HepG2 (cell line): ENCODE data around the gene THEM4. TPM values are rescaled to one million over a fixed set of nuclear protein-coding genes. Genes with fewer than 3 reads are reported as not detected.

Experiments used
- ARHGAP35 ChIP-seq: sonication (generic); formaldehyde crosslinking; IDR thresholded peaks from 2 replicates; pipeline ENCODE4 v1.9.0; 2022; ENCODE audit warnings: mild to moderate bottlenecking, inconsistent platforms, moderate library complexity, missing genetic modification reagents, borderline replicate concordance
- IRF2 ChIP-seq: IDR thresholded peaks from 2 replicates; pipeline ENCODE4 v1.6.1; 2018; ENCODE audit warnings: missing genetic modification reagents, missing compliant biosample characterization
- MED8 ChIP-seq: sonication (generic); formaldehyde crosslinking; IDR thresholded peaks from 2 replicates; pipeline ENCODE4 v1.8.1; 2023; ENCODE audit warnings: mild to moderate bottlenecking, missing genetic modification reagents; ENCODE audit not compliant: insufficient replicate concordance
- MTERF4 ChIP-seq: sonication (generic); formaldehyde crosslinking; IDR thresholded peaks from 2 replicates; pipeline ENCODE4 v1.8.0; 2023; ENCODE audit warnings: mild to moderate bottlenecking, missing genetic modification reagents
- MXD1 ChIP-seq: sonication (generic); formaldehyde crosslinking; IDR thresholded peaks from 2 replicates; pipeline ENCODE4 v1.4.0; 2020; ENCODE audit warnings: mild to moderate bottlenecking, missing genetic modification reagents
- NCOA5 ChIP-seq: sonication (generic); formaldehyde crosslinking; IDR thresholded peaks from 2 replicates; pipeline ENCODE4 v1.4.0; 2020; ENCODE audit warnings: missing genetic modification reagents
- POGK ChIP-seq: sonication (generic); formaldehyde crosslinking; conservative IDR thresholded peaks from 2 replicates; pipeline ENCODE4 v1.8.0; 2022; ENCODE audit warnings: mild to moderate bottlenecking, moderate library complexity, missing genetic modification reagents
- ZNF704 ChIP-seq: sonication (generic); formaldehyde crosslinking; IDR thresholded peaks from 2 replicates; pipeline ENCODE4 v1.8.1; 2023; ENCODE audit warnings: mild to moderate bottlenecking, inconsistent platforms, moderate library complexity, missing genetic modification reagents, borderline replicate concordance
- ZNF773 ChIP-seq: sonication (generic); formaldehyde crosslinking; IDR thresholded peaks from 2 replicates; pipeline ENCODE4 v1.4.0; 2020; ENCODE audit warnings: missing genetic modification reagents, borderline replicate concordance
- ZNF800 ChIP-seq: sonication (generic); formaldehyde crosslinking; IDR thresholded peaks from 2 replicates; pipeline ENCODE4 v1.4.0; 2020; ENCODE audit warnings: missing genetic modification reagents
- polyA plus RNA-seq, 8 experiments: library from polyadenylated mRNA; depleted of rRNA in 3 of 8; stranded (reverse) in 7 of 8; unstranded in 1 of 8; fragments of >200 nt; fragmentation: Illumina TruSeq in 4 of 8; extraction: Trizol in 4 of 8; gene quantifications; 2 replicates each; pipeline versions ENCODE4 v1.2.1 to v1.2.3, GENCODE V29; 2011 to 2016; ENCODE audit warnings: low read depth in 4 of 8, missing spikeins in 1 of 8, mixed read lengths in 1 of 8; ENCODE audit not compliant: insufficient read depth in 1 of 8
- total RNA-seq, 5 experiments: library from RNA; depleted of rRNA; stranded (reverse); fragments of >200 nt; fragmentation: Illumina TruSeq; extraction: Trizol; gene quantifications; 2 replicates each; pipeline ENCODE4 v1.2.3, GENCODE V29; 2016; ENCODE audit warnings: low read depth in 1 of 5
- TF ChIP-seq, protein P1 (sequence below): sonication (generic); formaldehyde crosslinking; IDR thresholded peaks from 2 replicates; pipeline ENCODE4 v1.9.0; 2022; ENCODE audit warnings: low read depth, missing genetic modification reagents
- TF ChIP-seq, protein P2 (sequence below): sonication (generic); formaldehyde crosslinking; conservative IDR thresholded peaks from 2 replicates; pipeline ENCODE4 v1.4.0; 2020; ENCODE audit warnings: mild to moderate bottlenecking, missing genetic modification reagents, moderate library complexity
- TF ChIP-seq, protein P3 (sequence below): sonication (generic); formaldehyde crosslinking; IDR thresholded peaks from 2 replicates; pipeline ENCODE4 v1.5.0; 2020; ENCODE audit warnings: mild to moderate bottlenecking, missing genetic modification reagents

Gene THEM4
- total and polyA plus RNA-seq, 2 of the 13 experiments (the other 11 are each of a cell fraction or from before 2014, with no cell fraction given), result 10.9 to 13.9 TPM

DNA sequence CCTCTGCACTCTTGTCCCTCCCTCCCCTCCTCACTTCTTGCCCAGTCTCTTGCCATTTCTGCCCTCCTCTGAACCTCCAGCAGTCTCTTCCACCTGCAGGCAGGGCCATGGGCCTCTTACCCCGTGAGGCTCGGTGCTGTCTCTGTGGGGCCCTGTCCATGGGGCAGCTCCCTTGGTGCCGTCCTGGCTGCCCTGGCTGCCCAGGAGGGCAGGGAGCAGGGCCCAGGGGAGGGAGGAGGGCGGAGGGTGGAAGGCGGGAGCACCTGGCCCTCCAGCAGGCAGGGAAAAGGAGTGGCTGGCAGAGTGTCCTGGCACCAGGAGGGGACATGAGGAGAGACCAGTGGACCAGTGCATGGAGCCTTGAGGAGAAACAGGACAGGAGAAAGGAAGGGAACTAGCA, 77.7 kb downstream of the THEM4 start, which contains the start of gene RORC (continued):
- TF ChIP-seq ZNF704 (CRISPR knock-in tag), result no peak
- no peak for TF ChIP-seq IRF2
- 0 out of 2 replicates have a peak, but pooled peaks have one; percentile 58 for TF ChIP-seq POGK (CRISPR knock-in tag)
- TF ChIP-seq MTERF4 (CRISPR knock-in tag), result no peak
- TF ChIP-seq ARHGAP35 (CRISPR knock-in tag), result no peak
- TF ChIP-seq, protein P1, sequence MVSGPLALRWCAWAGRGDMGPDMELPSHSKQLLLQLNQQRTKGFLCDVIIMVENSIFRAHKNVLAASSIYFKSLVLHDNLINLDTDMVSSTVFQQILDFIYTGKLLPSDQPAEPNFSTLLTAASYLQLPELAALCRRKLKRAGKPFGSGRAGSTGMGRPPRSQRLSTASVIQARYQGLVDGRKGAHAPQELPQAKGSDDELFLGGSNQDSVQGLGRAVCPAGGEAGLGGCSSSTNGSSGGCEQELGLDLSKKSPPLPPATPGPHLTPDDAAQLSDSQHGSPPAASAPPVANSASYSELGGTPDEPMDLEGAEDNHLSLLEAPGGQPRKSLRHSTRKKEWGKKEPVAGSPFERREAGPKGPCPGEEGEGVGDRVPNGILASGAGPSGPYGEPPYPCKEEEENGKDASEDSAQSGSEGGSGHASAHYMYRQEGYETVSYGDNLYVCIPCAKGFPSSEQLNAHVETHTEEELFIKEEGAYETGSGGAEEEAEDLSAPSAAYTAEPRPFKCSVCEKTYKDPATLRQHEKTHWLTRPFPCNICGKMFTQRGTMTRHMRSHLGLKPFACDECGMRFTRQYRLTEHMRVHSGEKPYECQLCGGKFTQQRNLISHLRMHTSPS (CRISPR knock-in tag), result peak; percentile 92
- TF ChIP-seq, protein P2, sequence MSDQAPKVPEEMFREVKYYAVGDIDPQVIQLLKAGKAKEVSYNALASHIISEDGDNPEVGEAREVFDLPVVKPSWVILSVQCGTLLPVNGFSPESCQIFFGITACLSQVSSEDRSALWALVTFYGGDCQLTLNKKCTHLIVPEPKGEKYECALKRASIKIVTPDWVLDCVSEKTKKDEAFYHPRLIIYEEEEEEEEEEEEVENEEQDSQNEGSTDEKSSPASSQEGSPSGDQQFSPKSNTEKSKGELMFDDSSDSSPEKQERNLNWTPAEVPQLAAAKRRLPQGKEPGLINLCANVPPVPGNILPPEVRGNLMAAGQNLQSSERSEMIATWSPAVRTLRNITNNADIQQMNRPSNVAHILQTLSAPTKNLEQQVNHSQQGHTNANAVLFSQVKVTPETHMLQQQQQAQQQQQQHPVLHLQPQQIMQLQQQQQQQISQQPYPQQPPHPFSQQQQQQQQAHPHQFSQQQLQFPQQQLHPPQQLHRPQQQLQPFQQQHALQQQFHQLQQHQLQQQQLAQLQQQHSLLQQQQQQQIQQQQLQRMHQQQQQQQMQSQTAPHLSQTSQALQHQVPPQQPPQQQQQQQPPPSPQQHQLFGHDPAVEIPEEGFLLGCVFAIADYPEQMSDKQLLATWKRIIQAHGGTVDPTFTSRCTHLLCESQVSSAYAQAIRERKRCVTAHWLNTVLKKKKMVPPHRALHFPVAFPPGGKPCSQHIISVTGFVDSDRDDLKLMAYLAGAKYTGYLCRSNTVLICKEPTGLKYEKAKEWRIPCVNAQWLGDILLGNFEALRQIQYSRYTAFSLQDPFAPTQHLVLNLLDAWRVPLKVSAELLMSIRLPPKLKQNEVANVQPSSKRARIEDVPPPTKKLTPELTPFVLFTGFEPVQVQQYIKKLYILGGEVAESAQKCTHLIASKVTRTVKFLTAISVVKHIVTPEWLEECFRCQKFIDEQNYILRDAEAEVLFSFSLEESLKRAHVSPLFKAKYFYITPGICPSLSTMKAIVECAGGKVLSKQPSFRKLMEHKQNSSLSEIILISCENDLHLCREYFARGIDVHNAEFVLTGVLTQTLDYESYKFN (CRISPR knock-in tag), result no peak
- no peak for TF ChIP-seq ZNF773 (CRISPR knock-in tag)
- TF ChIP-seq, protein P3, sequence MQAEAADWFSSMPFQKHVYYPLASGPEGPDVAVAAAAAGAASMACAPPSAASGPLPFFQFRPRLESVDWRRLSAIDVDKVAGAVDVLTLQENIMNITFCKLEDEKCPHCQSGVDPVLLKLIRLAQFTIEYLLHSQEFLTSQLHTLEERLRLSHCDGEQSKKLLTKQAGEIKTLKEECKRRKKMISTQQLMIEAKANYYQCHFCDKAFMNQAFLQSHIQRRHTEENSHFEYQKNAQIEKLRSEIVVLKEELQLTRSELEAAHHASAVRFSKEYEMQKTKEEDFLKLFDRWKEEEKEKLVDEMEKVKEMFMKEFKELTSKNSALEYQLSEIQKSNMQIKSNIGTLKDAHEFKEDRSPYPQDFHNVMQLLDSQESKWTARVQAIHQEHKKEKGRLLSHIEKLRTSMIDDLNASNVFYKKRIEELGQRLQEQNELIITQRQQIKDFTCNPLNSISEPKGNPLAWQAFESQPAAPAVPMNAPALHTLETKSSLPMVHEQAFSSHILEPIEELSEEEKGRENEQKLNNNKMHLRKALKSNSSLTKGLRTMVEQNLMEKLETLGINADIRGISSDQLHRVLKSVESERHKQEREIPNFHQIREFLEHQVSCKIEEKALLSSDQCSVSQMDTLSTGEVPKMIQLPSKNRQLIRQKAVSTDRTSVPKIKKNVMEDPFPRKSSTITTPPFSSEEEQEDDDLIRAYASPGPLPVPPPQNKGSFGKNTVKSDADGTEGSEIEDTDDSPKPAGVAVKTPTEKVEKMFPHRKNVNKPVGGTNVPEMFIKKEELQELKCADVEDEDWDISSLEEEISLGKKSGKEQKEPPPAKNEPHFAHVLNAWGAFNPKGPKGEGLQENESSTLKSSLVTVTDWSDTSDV (CRISPR knock-in tag), result no peak
- no peak for TF ChIP-seq ZNF800 (CRISPR knock-in tag)
- no peak for TF ChIP-seq MED8
- no peak for TF ChIP-seq NCOA5
- no peak for TF ChIP-seq MXD1 (CRISPR knock-in tag)
